SHP77 treated with DMSO at 0.1 percent for 48 hours (cell line): Measurements from ENCODE around the gene MEF2C.

ENCODE experiments used
- DNase-seq: peaks from one replicate; lab custom pipeline; 2025; lab: John Stamatoyannopoulos, UW

MEF2C gene

DNA sequence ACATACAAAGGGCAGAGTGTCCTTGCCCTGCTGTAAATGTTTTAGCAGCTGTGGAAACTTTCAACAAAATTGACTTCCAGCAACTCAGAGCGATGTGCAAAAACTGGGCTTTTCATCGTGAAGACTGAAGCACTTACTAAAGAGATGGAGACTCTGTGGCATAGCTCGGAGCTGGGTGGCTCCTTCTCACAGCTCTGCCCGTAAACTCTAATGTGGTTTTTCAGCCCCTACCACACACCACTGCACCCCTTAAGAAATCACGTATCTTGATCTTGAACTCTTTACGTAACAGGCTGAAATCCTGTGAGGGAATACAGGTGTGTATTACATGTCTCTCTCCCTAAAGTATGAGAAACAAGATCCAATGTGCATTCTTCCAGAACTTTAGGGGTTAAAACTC is 124.4 kb downstream of the MEF2C start:
- no peak for DNase-seq

- no peak for DNase-seq
Observed at GRCh38 chr5:88758184-88758583, 124.8 kb downstream of the MEF2C start.

DNA sequence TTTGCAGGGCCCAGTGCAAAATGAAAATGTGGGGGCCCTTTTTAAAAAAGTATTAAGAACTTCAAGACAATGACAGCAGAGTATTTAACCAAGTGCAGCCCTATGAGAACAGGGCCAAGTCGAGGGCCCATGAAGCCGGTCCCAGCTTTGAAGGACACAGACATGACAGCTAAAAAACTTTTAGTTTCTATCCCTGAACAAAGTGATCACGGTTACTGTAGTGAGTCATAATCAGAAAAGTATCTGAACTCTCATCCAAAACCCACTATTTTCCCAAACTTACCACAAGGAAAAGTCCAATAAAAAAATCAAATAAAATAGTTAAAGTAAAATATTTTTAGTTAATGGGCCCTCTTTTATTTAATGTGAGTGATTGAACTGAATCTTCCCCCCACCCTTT is 126.0 kb downstream of the MEF2C start:
- no peak for DNase-seq

GRCh38 chr5:88748666-88749065 is 134.3 kb downstream of the MEF2C start:
- DNase-seq, result no peak

DNA sequence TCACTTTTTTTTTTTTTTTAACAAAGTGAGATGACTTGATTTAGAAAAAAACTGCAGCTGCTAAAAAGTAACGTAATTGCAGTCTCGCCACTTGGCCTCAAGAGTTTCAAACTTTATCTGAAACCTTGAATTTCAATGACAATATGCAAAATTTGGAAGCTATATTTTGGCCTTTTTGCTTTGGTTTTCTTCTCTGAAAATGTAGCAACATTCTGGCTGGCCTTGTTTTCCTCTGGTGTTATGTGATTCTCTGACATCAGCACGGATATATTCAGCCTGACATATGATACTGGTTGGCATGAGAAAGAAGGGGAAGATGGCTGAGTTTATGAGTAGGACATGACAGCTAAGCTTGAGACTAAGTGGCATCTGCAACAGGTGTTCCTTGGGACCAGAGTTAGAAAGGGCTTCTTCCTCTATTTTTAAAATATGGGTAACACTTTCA is 136.5 kb downstream of the MEF2C start:
- DNase-seq, result no peak

GRCh38 chr5:88745093-88745696 is 137.8 kb downstream of the MEF2C start:
- DNase-seq, result no peak

- DNase-seq, result no peak
Observed at GRCh38 chr5:88743231-88743834, 139.7 kb downstream of the MEF2C start.

- DNase-seq, result no peak
Observed at GRCh38 chr5:88741964-88742363, 141.0 kb downstream of the MEF2C start.

GRCh38 chr5:88740604-88741185 is 142.3 kb downstream of the MEF2C start:
- no peak for DNase-seq

DNA sequence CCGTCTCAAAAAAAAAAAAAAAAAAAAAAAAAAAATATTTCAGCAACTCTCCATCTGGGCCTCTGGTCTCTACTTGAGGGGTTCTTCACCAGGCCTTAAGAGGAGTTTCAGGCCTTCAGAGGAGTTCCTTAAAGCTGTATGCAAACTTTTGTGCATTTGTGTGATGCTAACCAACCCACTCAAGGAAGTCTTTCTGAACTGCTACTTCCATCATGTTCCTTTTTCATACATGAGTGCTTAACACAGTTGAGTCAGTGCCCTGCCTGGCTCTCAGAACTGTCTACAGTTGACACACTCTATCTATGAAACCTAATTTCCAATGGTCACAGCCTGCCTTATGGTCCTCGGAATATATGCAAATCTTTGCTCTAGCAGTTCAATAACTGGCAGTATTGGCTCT is 146.5 kb downstream of the MEF2C start:
- no peak for DNase-seq

- no peak for DNase-seq
Observed at GRCh38 chr5:88734983-88735382, 148.0 kb downstream of the MEF2C start.

DNA sequence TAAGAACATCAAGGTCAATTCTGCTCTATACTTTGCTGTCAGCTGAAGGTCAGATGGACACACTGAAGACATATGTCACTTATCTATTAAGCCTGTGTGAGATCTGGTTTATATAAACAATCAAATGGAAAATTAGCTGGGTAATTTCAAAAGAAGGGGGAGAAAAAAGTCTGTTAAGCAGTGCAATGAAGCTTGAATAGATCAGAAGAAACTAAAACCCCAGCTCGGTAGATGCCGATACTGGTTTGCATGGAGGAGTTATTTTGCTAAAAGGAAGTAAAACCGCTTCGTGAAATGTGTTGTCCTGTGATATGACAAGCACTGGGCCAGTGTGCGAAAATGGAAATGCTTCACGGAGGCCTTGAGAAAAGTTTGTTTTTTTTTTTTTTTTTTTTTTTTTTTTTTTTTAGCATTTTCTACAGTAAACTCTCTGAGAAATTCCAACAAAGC is 148.8 kb downstream of the MEF2C start:
- no peak for DNase-seq

DNA sequence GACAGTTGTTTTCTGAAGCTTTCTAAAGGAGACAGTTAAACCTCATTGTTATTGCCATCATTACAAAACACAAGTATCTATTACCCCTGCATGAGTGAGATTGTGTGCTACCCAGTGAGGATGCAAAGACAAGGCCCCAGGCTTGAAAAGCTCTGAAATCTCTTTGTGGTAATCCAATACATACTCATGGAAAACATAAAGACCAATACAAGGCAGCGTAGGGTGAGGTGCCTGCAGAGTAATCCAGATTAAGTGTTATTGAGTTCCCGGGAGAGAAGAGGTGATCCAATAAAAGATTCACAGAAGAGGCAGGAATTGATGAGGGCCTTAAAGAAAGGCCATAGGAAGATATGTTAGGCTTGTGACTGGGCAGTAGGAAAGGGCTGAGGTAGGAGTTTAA is 150.1 kb downstream of the MEF2C start:
- no peak for DNase-seq

- no peak for DNase-seq
Observed at GRCh38 chr5:88732181-88732633, 150.8 kb downstream of the MEF2C start.

- no peak for DNase-seq
Observed at GRCh38 chr5:88729829-88730182, 153.2 kb downstream of the MEF2C start.

DNA sequence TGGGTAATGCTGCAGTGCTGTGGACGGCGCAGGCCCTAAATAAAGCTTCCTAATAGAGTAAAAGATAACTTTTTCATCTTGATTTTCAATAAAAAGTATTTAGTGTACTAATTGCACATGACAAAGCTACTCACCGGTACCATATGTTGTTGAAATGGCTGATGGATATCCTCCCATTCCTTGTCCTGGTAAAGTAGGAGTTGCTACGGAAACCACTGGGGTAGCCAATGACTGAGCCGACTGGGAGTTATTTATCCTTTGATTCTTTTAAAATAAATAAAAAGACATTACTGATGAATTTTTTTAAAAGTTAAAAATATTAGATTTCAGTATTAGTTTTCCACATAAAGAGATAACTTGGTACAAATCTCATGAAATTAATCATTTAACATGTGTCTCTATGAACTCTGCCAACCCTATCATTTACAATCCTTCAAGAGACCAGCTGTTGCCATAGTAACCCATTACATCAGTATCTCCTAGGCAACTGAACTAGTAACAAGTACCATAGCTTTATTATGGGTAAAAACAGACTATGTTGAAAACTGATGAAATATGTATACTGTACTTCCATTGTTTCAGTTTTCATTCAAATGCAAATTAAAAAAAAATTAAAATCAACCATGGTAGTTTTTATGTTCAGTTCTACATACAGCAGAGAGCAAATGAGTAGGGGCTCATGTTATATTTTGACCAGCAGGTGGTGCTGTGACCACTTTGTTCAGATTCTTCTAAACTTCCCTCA is 153.7 kb downstream of the MEF2C start:
- peak; percentile 75 for DNase-seq

GRCh38 chr5:88727705-88728313 is 155.2 kb downstream of the MEF2C start:
- no peak for DNase-seq

DNA sequence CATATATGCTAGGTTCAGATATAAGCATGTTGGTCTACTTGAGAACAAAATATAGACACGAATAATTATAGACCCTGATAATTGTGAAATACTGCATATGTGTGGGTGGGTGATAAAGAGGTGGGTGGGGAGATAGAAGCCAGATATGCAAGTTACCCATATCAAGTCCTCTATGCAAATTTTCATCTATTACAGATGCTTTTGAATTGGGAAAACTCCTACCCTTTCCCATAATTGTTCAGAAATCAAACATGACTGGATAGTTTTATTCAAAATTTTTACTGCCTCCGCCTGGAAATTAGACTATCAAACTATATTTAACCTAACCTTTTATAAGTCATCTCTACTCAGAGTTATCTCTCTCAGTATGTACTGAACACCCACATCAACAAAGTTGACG is 157.5 kb downstream of the MEF2C start:
- DNase-seq, result no peak

- no peak for DNase-seq
Observed at GRCh38 chr5:88724201-88724600, 158.8 kb downstream of the MEF2C start.

DNA sequence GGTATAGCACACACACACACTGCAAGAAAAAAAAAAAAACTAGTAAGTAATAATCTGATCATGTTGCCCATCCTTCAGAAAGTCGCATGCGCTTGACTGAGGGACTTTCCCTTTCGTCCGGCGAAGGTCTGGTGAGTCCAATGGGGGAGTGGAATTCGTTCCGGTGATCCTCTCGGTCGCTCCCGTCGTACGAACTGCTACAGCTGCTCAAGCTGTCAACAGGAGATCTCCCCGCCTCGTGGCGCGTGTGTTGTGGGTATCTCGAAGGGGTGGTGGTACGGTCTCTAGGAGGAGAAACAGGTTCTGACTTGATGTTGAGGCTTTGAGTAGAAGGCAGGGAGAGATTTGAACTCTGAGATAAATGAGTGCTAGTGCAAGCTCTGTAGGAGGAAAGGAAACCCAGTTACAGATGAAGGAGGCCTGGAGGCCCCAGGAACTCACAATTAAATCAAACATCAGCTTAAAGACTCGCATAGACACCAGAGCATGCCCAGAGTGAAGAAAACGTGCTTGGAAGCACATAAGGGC is 160.4 kb downstream of the MEF2C start:
- no peak for DNase-seq

DNA sequence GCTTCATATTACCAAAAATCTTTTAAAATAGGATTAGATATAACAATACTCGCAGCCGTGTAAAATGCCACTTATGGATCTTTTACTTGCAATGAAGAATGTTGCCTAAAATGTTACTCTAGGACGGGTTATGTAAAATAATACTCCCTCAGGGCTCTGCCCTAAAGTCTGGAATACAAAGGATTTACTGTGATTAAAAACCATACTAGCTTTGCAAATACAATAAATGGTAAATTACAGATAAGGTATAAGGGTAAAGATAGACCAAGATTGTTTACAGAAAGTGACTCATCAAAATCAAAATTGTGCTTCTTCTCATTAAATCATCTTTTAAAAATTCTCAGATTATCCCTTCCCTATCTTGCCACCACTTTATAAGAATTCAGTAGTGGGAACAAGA is 163.6 kb downstream of the MEF2C start:
- no peak for DNase-seq

- no peak for DNase-seq
Observed at GRCh38 chr5:88718736-88719135, 164.2 kb downstream of the MEF2C start.
